Lung (tissue), 12 donors: ENCODE measurements around the gene STEAP2. TPM values are rescaled to one million over a fixed set of nuclear protein-coding genes. Genes with fewer than 3 reads are reported as not detected.

Experiments
- ATAC-seq: fragments of 200-7000 bp; cut with Tn5 transposase; one replicate; pipeline ENCODE4 v1.9.1; 2020; ENCODE audit warnings: moderate number of reproducible peaks; ENCODE audit not compliant: insufficient read depth, low FRiP score
- DNase-seq, 3 donors: peaks; one replicate each; pipeline ENCODE4 v3.0.0-alpha.2; 2013 to 2017
- H3K27ac ChIP-seq, 2 donors: one replicate each; pipeline ENCODE4 v1.5.1; 2013; ENCODE audit warnings: mild to moderate bottlenecking in 2 of 2, moderate library complexity in 2 of 2, control low read depth in 1 of 2, inconsistent platforms in 1 of 2, low read depth in 1 of 2, low read length in 1 of 2
- H3K27me3 ChIP-seq, 3 donors: one replicate each; pipeline ENCODE4 v1.5.1; 2013; ENCODE audit warnings: low read length in 2 of 3; ENCODE audit not compliant: control insufficient read depth in 3 of 3, insufficient read depth in 3 of 3
- H3K36me3 ChIP-seq, 4 donors: one replicate each; pipeline ENCODE4 v1.5.1; 2013; ENCODE audit warnings: low read length in 4 of 4, mild to moderate bottlenecking in 1 of 4, moderate library complexity in 1 of 4; ENCODE audit not compliant: control insufficient read depth in 4 of 4, insufficient read depth in 4 of 4
- H3K4me1 ChIP-seq, 5 donors: one replicate each; pipeline ENCODE4 v1.5.1; 2013; ENCODE audit warnings: low read length in 5 of 5, mild to moderate bottlenecking in 2 of 5, moderate library complexity in 1 of 5; ENCODE audit not compliant: control insufficient read depth in 5 of 5, insufficient read depth in 5 of 5
- H3K4me3 ChIP-seq: one replicate; pipeline ENCODE4 v1.5.1; 2013; ENCODE audit warnings: mild to moderate bottlenecking, control low read depth, moderate library complexity
- H3K9ac ChIP-seq, 2 donors: one replicate each; pipeline ENCODE4 v1.5.1; 2013; ENCODE audit warnings: low read length in 2 of 2, control low read depth in 1 of 2; ENCODE audit not compliant: insufficient read depth in 1 of 2
- H3K9me3 ChIP-seq, 4 donors: one replicate each; pipeline ENCODE4 v1.5.1; 2013; ENCODE audit warnings: low read length in 3 of 4, mild to moderate bottlenecking in 1 of 4, moderate library complexity in 1 of 4; ENCODE audit not compliant: control insufficient read depth in 4 of 4, insufficient read depth in 3 of 4
- WGBS, 2 donors: extraction: QIAGEN DNeasy Blood & Tissue Kit; methylation state at CpG; one replicate each; pipeline ENCODE4 v1.1.7; 2013; 5-methylcytosine and 5-hydroxymethylcytosine counted together
- polyA plus RNA-seq, 2 donors: library from polyadenylated mRNA; stranded (reverse); fragments of 200-250 nt; gene quantifications; one replicate each; pipeline ENCODE4 v1.2.1, GENCODE V29; 2013
- total RNA-seq, 2 donors: library from RNA; depleted of rRNA in 1 of 2; stranded (reverse); fragments of >200 nt in 1 of 2; gene quantifications; one replicate each; pipeline ENCODE4 v1.2.1, GENCODE V29; 2014 to 2021
- TF ChIP-seq, protein P1 (sequence below): IDR thresholded peaks from 2 replicates; pipeline ENCODE4 v1.5.1; 2012; ENCODE audit warnings: mild to moderate bottlenecking; ENCODE audit errors: control extremely low read depth, extremely low read depth
- donor health status: control.
- donor health status: control.
- donor health status: Bipolar disorder and iron deficiency.
- donor health status: healthy.
- donor health status: DM: yes; HTN: yes; CAD: no.

Gene STEAP2
- total and polyA plus RNA-seq, 4 donors: 5.3 to 16.7 (median 11.2) TPM

DNA sequence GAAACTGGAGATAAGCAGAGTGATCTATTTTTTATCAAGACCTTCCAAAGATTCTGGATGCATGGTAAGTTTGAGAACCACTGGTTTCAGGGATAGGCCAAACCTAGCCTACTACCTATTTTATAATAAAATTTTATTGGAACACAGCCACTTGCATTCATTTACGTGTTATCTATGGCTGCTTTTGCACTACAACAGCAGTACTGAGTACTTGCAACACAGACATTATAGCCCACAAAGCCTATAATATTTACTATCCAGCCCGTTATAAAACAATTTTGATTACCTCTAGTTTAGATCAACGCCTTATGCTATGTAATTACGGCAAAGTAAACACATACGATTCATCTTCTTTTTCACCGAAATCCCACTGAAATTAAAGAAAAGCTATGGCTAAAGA, 38.9 kb upstream of the STEAP2 start:
- WGBS, 2 donors: 92 to 93% methylated on average over 6 of the region's 6 CpGs
- Histone ChIP-seq H3K9ac (no peak overlapping the region), H3K4me3 (no peak overlapping the region), H3K9me3 (peaks cover 0 to 2% (median 0%) of the 10 kb centered on the region in 4 donors), H3K36me3 (no peaks in the 10 kb centered on the region), H3K4me1 (no peaks in the 10 kb centered on the region), H3K27me3 (no peaks in the 10 kb centered on the region), H3K27ac (no peak overlapping the region)
- TF ChIP-seq, protein P1, sequence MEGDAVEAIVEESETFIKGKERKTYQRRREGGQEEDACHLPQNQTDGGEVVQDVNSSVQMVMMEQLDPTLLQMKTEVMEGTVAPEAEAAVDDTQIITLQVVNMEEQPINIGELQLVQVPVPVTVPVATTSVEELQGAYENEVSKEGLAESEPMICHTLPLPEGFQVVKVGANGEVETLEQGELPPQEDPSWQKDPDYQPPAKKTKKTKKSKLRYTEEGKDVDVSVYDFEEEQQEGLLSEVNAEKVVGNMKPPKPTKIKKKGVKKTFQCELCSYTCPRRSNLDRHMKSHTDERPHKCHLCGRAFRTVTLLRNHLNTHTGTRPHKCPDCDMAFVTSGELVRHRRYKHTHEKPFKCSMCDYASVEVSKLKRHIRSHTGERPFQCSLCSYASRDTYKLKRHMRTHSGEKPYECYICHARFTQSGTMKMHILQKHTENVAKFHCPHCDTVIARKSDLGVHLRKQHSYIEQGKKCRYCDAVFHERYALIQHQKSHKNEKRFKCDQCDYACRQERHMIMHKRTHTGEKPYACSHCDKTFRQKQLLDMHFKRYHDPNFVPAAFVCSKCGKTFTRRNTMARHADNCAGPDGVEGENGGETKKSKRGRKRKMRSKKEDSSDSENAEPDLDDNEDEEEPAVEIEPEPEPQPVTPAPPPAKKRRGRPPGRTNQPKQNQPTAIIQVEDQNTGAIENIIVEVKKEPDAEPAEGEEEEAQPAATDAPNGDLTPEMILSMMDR: no peak
- ATAC-seq (no peak), DNase-seq (no peak)

DNA sequence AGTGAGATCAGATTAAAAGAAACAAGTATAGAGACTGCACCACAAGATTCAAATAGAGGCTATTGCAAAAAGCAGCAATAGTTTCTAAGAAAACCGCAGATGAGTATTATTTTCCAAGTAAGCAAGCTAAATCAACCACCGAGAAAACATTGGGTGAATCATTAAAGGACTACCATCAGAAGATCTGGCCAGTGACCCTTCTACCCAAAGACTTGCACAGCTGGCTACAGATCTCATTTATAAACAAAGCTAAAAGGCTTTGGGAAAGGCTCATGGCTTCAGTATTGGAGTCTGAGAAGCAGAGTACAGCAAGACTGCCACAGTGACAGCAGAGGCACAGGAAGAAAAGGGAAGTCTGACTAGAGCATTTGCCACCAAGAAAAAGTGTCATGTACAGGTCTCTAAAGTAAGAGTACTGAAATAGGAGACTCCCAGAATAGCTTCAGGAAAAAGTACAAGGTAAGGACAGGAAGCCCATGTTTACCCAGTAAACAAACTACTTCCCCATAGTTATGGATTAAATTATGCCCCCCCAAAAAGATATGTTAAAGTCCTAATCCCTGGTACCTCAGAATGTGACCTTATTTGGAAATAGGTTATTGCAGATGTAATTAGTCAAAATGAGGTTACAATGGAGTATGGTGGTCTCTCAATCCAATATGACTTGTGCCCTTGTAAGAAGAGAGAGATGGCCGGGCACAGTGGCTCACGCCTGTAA, 38.3 kb upstream of the STEAP2 start:
- 86 to 91% methylated on average over 4 of the region's 4 CpGs for WGBS, 2 donors
- no peak overlapping the region for H3K4me3 ChIP-seq
- H3K27ac ChIP-seq: no peak overlapping the region
- H3K4me1 ChIP-seq: no peaks in the 10 kb centered on the region
- H3K27me3 ChIP-seq: no peaks in the 10 kb centered on the region
- no peak for ATAC-seq
- DNase-seq: no peak
- no peaks in the 10 kb centered on the region for H3K36me3 ChIP-seq
- no peaks in the 10 kb centered on the region for H3K9me3 ChIP-seq
- no peak overlapping the region for H3K9ac ChIP-seq
- TF ChIP-seq, protein P1: no peak

DNA sequence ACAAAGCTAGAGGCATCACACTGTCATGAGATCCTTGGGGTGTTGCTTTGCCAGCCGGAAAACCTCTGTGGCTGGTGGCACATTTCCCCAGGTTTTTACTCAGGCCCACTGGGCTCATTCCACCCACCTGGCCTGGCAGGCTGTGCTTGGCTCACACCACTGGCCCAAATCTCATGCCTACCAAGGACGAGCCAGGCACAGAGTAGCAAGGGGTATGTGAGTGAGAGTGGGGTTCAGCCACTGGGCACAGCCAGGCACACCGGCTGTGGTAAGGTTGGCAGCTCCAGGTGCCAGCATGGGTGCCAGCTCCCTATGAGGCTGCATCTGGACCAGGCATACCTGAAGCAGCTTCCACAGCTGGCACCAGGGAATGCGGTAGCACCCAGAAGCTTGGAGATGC, 35.9 kb upstream of the STEAP2 start:
- no peaks in the 10 kb centered on the region for H3K27me3 ChIP-seq
- no peak overlapping the region for H3K27ac ChIP-seq
- no peaks in the 10 kb centered on the region for H3K36me3 ChIP-seq
- H3K9ac ChIP-seq: no peak overlapping the region
- DNase-seq (no peak), ATAC-seq (no peak)
- H3K4me1 ChIP-seq: peaks cover 0 to 3% (median 0%) of the 10 kb centered on the region in 5 donors
- TF ChIP-seq, protein P1: no peak
- WGBS, 2 donors: 71 to 79% methylated on average over 4 of the region's 4 CpGs
- no peak overlapping the region for H3K4me3 ChIP-seq
- no peaks in the 10 kb centered on the region for H3K9me3 ChIP-seq

DNA sequence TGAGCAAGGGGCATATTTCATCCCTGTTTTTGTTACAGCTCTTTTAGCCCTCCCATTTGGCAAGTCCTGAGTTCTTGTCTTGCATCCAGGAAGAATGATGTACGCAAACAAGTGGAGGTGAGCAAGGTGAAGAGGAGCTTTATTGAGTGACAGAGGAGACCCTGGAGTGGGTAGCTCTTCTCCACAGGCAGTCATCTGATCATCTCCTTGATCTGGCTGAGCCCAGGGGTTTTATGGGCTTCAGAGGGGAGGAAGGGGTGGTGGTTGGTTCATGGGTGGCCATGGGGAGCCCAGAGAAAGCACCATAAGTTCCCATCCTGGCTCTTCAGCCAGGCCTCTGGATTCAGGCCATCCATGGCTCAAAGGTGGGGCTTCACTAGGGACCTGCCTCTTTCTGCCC, 35.3 kb upstream of the STEAP2 start:
- Histone ChIP-seq H3K9ac (no peak overlapping the region), H3K4me1 (peaks cover 0 to 3% (median 0%) of the 10 kb centered on the region in 5 donors), H3K27ac (no peak overlapping the region), H3K4me3 (no peak overlapping the region), H3K9me3 (no peaks in the 10 kb centered on the region), H3K27me3 (no peaks in the 10 kb centered on the region), H3K36me3 (no peaks in the 10 kb centered on the region)
- no peak for ATAC-seq
- TF ChIP-seq, protein P1: no peak
- DNase-seq: no peak
- 96% methylated on average over 1 of the region's 1 CpG for WGBS, 2 donors
